Measurements from ENCODE around the gene GNPTG.

GRCh38 chr16:1393613-1394176 is 42.0 kb downstream of the GNPTG start:
- TF ChIP-seq EZH2 (IDR thresholded peaks at IDR 0.05; ENCODE audit: borderline replicate concordance, low read depth, low read length, poor library complexity, severe bottlenecking) = no peak
- TF ChIP-seq, protein P1, sequence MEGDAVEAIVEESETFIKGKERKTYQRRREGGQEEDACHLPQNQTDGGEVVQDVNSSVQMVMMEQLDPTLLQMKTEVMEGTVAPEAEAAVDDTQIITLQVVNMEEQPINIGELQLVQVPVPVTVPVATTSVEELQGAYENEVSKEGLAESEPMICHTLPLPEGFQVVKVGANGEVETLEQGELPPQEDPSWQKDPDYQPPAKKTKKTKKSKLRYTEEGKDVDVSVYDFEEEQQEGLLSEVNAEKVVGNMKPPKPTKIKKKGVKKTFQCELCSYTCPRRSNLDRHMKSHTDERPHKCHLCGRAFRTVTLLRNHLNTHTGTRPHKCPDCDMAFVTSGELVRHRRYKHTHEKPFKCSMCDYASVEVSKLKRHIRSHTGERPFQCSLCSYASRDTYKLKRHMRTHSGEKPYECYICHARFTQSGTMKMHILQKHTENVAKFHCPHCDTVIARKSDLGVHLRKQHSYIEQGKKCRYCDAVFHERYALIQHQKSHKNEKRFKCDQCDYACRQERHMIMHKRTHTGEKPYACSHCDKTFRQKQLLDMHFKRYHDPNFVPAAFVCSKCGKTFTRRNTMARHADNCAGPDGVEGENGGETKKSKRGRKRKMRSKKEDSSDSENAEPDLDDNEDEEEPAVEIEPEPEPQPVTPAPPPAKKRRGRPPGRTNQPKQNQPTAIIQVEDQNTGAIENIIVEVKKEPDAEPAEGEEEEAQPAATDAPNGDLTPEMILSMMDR (conservative IDR thresholded peaks at IDR 0.05; ENCODE audit: low read depth, low read length) = no peak
